CD14-positive monocyte (primary cell): Measurements from ENCODE around the gene TTC32. TPM values are rescaled to one million over a fixed set of nuclear protein-coding genes. Genes with fewer than 3 reads are reported as not detected.

Experiments used
- DNase-seq, 3 donors: peaks; one replicate each; pipeline ENCODE4 v3.0.0-alpha.2; 2011 to 2022
- H2AFZ ChIP-seq: 2 replicates; pipeline ENCODE4 v1.6.0; 2012; ENCODE audit warnings: mild to moderate bottlenecking, low read depth, low read length, inconsistent platforms; ENCODE audit not compliant: insufficient read depth, poor library complexity, severe bottlenecking
- H3K27ac ChIP-seq, 2 donors: 1 replicate in 1 of 2; 2 replicates in 1 of 2; pipeline ENCODE4 v1.5.1; 2012 to 2013; ENCODE audit warnings: low read length in 2 of 2, control low read depth in 1 of 2, inconsistent platforms in 1 of 2, low read depth in 1 of 2, mild to moderate bottlenecking in 1 of 2
- H3K27me3 ChIP-seq, 2 donors: one replicate each; pipeline versions ENCODE4 v1.6.0 to v1.6.1; 2011 to 2013; ENCODE audit warnings: low read length in 2 of 2; ENCODE audit not compliant: control insufficient read depth in 2 of 2, insufficient read depth in 2 of 2
- H3K36me3 ChIP-seq, 2 donors: replicated peaks in 1 of 2; 1 replicate in 1 of 2; 2 replicates in 1 of 2; pipeline versions ENCODE4 v1.5.1 to v1.6.1; 2012 to 2013; ENCODE audit warnings: low read length in 2 of 2, control low read depth in 1 of 2, inconsistent platforms in 1 of 2, mild to moderate bottlenecking in 1 of 2; ENCODE audit not compliant: insufficient read depth in 2 of 2, control insufficient read depth in 1 of 2
- H3K4me1 ChIP-seq, 2 donors: 1 replicate in 1 of 2; 2 replicates in 1 of 2; pipeline versions ENCODE4 v1.5.1 to v1.6.1; 2012 to 2013; ENCODE audit warnings: low read length in 2 of 2, control low read depth in 1 of 2, inconsistent platforms in 1 of 2, mild to moderate bottlenecking in 1 of 2, moderate library complexity in 1 of 2; ENCODE audit not compliant: insufficient read depth in 2 of 2, control insufficient read depth in 1 of 2
- H3K4me2 ChIP-seq: replicated peaks from 2 replicates; pipeline ENCODE3; 2012; ENCODE audit warnings: low read length, moderate library complexity, mild to moderate bottlenecking; ENCODE audit not compliant: poor library complexity, severe bottlenecking; ENCODE audit errors: extremely low read depth
- H3K4me3 ChIP-seq, 3 experiments: fragments of 200-600 bp in 1 of 3; sonication (generic) in 1 of 3; replicated peaks in 1 of 3; 1 replicate in 2 of 3; 2 replicates in 1 of 3; pipeline ENCODE4 v1.5.1; 2011 to 2013; ENCODE audit warnings: low read length in 3 of 3, mild to moderate bottlenecking in 3 of 3, control low read depth in 2 of 3, low read depth in 2 of 3, inconsistent platforms in 1 of 3, moderate library complexity in 1 of 3
- H3K79me2 ChIP-seq: 2 replicates; pipeline ENCODE4 v1.6.0; 2012; ENCODE audit warnings: mild to moderate bottlenecking, control low read depth, inconsistent platforms, low read length, moderate library complexity; ENCODE audit not compliant: insufficient read depth
- H3K9ac ChIP-seq: 2 replicates; pipeline ENCODE4 v1.6.0; 2017; ENCODE audit warnings: low read length, mild to moderate bottlenecking; ENCODE audit not compliant: insufficient read depth, poor library complexity, severe bottlenecking
- H3K9me3 ChIP-seq, 2 donors: replicated peaks in 1 of 2; 1 replicate in 1 of 2; 2 replicates in 1 of 2; pipeline versions ENCODE4 v1.5.1 to v1.6.1; 2012 to 2013; ENCODE audit warnings: low read length in 2 of 2, control low read depth in 1 of 2; ENCODE audit not compliant: control insufficient read depth in 1 of 2, insufficient read depth in 1 of 2
- H4K20me1 ChIP-seq: 2 replicates; pipeline ENCODE4 v1.6.0; 2012; ENCODE audit warnings: mild to moderate bottlenecking, low read length, control low read depth, moderate library complexity; ENCODE audit not compliant: insufficient read depth
- H3K27ac Mint-ChIP-seq, 7 donors: one replicate each; pipeline ENCODE4 v1.8.0; 2020; ENCODE audit warnings: mild to moderate bottlenecking in 7 of 7, mixed read lengths in 7 of 7, moderate library complexity in 6 of 7, inconsistent platforms in 2 of 7
- H3K27me3 Mint-ChIP-seq, 3 donors: one replicate each; pipeline ENCODE4 v1.8.0; 2021 to 2022; ENCODE audit warnings: low read depth in 3 of 3, mild to moderate bottlenecking in 3 of 3, mixed read lengths in 3 of 3, moderate library complexity in 3 of 3, inconsistent platforms in 1 of 3
- H3K36me3 Mint-ChIP-seq, 2 donors: one replicate each; pipeline ENCODE4 v1.8.0; 2020; ENCODE audit warnings: mixed read lengths in 2 of 2, inconsistent platforms in 1 of 2, mild to moderate bottlenecking in 1 of 2
- H3K4me1 Mint-ChIP-seq: one replicate; pipeline ENCODE4 v1.8.0; 2020; ENCODE audit warnings: mild to moderate bottlenecking, mixed read lengths
- H3K4me3 Mint-ChIP-seq, 2 donors: one replicate each; pipeline ENCODE4 v1.8.0; 2020; ENCODE audit warnings: mild to moderate bottlenecking in 2 of 2, mixed read lengths in 2 of 2, moderate library complexity in 1 of 2
- H3K9me3 Mint-ChIP-seq, 7 donors: one replicate each; pipeline ENCODE4 v1.8.0; 2020 to 2022; ENCODE audit warnings: mixed read lengths in 7 of 7, mild to moderate bottlenecking in 6 of 7, moderate library complexity in 6 of 7, inconsistent platforms in 2 of 7
- CTCF ChIP-seq: fragments of 200-600 bp; IDR thresholded peaks from one replicate; pipeline ENCODE4 v1.8.0; 2022; ENCODE audit warnings: antibody characterized with exemption, mild to moderate bottlenecking
- WGBS: methylation state at CpG from one replicate; pipeline ENCODE4 v1.1.5; 2013; ENCODE audit warnings: missing lambda C conversion rate; ENCODE audit not compliant: insufficient coverage; 5-methylcytosine and 5-hydroxymethylcytosine counted together
- intact Hi-C, 2 donors: fragments of 100-400 bp; cut with micrococcal nuclease; formaldehyde crosslinking; loops; one replicate each; pipeline versions ENCODE4 v1.15.0 to v1.15.1; 2023
- polyA plus RNA-seq, 3 donors: library from polyadenylated mRNA; depleted of rRNA in 1 of 3; unstranded in 2 of 3; stranded (reverse) in 1 of 3; fragments of 300-500 nt in 2 of 3; fragments of >200 nt in 1 of 3; fragmentation: Illumina TruSeq in 2 of 3; gene quantifications; 1 replicate in 2 of 3; 2 replicates in 1 of 3; pipeline ENCODE4 v1.2.3, GENCODE V29; 2012 to 2021

Gene TTC32
- polyA plus RNA-seq, 3 donors, result 17.6 to 27.7 (median 20.1) TPM

GRCh38 chr2:19898592-19899329, 3.0 kb downstream of the TTC32 start:
- H3K4me3 Mint-ChIP-seq, result no peak overlapping the region
- H3K4me1 ChIP-seq, result peaks cover 32 to 39% of the 10 kb centered on the region in 2 donors
- H3K27me3 Mint-ChIP-seq, result no peaks in the 10 kb centered on the region
- peaks cover 0 to 4% of the 10 kb centered on the region in 2 donors for H3K36me3 ChIP-seq
- no peak for DNase-seq
- no peak overlapping the region for H2AFZ ChIP-seq
- H3K27ac Mint-ChIP-seq, result no peak overlapping the region
- peaks cover 11 to 15% of the 10 kb centered on the region in 2 donors for H3K36me3 Mint-ChIP-seq
- H3K9me3 Mint-ChIP-seq, result peaks cover 0 to 4% (median 0%) of the 10 kb centered on the region in 7 donors
- no peaks in the 10 kb centered on the region for H4K20me1 ChIP-seq
- no peak overlapping the region for H3K9ac ChIP-seq
- no CpG with 5 or more reads among the region's 7 CpGs for WGBS
- H3K79me2 ChIP-seq, result peaks cover 74% of the 10 kb centered on the region
- TF ChIP-seq CTCF, result no peak
- H3K9me3 ChIP-seq, result no peaks in the 10 kb centered on the region
- peak overlapping the region in 1 of 2 donors; percentile 42 for H3K27ac ChIP-seq
- no peak overlapping the region for H3K4me3 ChIP-seq
- intact Hi-C loops, result no loop called here
- no peaks in the 10 kb centered on the region for H3K27me3 ChIP-seq
- H3K4me1 Mint-ChIP-seq, result peaks cover 39% of the 10 kb centered on the region
- H3K4me2 ChIP-seq, result no peak overlapping the region

- peaks cover 82% of the 10 kb centered on the region for H3K79me2 ChIP-seq
- no peak overlapping the region for H3K4me3 Mint-ChIP-seq
These were observed 4.0 kb downstream of the TTC32 start for GRCh38 chr2:19897623-19898245.

More at GRCh38 chr2:19897623-19898245, 4.0 kb downstream of the TTC32 start:
- WGBS, result 92% methylated on average over 3 of the region's 5 CpGs
- Mint-ChIP-seq H3K36me3 (peaks cover 16 to 18% of the 10 kb centered on the region in 2 donors), H3K27ac (peak overlapping the region in 2 of 7 donors; percentile 35 to 55), H3K9me3 (peaks cover 0 to 3% (median 0%) of the 10 kb centered on the region in 7 donors), H3K4me1 (peaks cover 35% of the 10 kb centered on the region), H3K27me3 (no peaks in the 10 kb centered on the region)
- Histone ChIP-seq H3K4me1 (peaks cover 31 to 38% of the 10 kb centered on the region in 2 donors), H3K4me2 (no peak overlapping the region), H4K20me1 (no peaks in the 10 kb centered on the region), H3K36me3 (peaks cover 0 to 4% of the 10 kb centered on the region in 2 donors), H3K27ac (peak overlapping the region in 1 of 2 donors; percentile 42), H3K9me3 (no peaks in the 10 kb centered on the region), H3K27me3 (no peaks in the 10 kb centered on the region), H3K4me3 (no peak overlapping the region), H2AFZ (no peak overlapping the region), H3K9ac (no peak overlapping the region)
- no peak for DNase-seq
- no peak for TF ChIP-seq CTCF
- intact Hi-C loops, result no loop called here
